ENCODE measurements around the gene CRIP2.

CRIP2 gene

GRCh38 chr14:105445290-105445689 lies 29.3 kb upstream of the CRIP2 start:
- DNase-seq (ENCODE audit: low read depth): no peak

GRCh38 chr14:105445901-105446845 lies 28.4 kb upstream of the CRIP2 start:
- no peak for DNase-seq (ENCODE audit: low read depth)

- DNase-seq (ENCODE audit: low read depth): no peak
Measured at GRCh38 chr14:105446971-105447370, 27.6 kb upstream of the CRIP2 start.

GRCh38 chr14:105447651-105448640 lies 26.7 kb upstream of the CRIP2 start:
- no peak for DNase-seq (ENCODE audit: low read depth)

GRCh38 chr14:105448706-105449111 lies 25.9 kb upstream of the CRIP2 start:
- peak; percentile 58 for DNase-seq (ENCODE audit: low read depth)

- DNase-seq (ENCODE audit: low read depth): no peak
Measured at GRCh38 chr14:105449276-105450122, 25.1 kb upstream of the CRIP2 start.

- no peak for DNase-seq (ENCODE audit: low read depth)
Measured at GRCh38 chr14:105450123-105450505, 24.5 kb upstream of the CRIP2 start.

- DNase-seq (ENCODE audit: low read depth): no peak
Measured at GRCh38 chr14:105450864-105451720, 23.5 kb upstream of the CRIP2 start.

- DNase-seq (ENCODE audit: low read depth): no peak
Measured at GRCh38 chr14:105452963-105453362, 21.7 kb upstream of the CRIP2 start.

GRCh38 chr14:105453847-105454246 lies 20.8 kb upstream of the CRIP2 start:
- no peak for DNase-seq (ENCODE audit: low read depth)

- DNase-seq (ENCODE audit: low read depth): no peak
Measured at GRCh38 chr14:105455086-105455640, 19.5 kb upstream of the CRIP2 start.

- no peak for DNase-seq (ENCODE audit: low read depth)
Measured at GRCh38 chr14:105455766-105456660, 18.6 kb upstream of the CRIP2 start.

- no peak for DNase-seq (ENCODE audit: low read depth)
Measured at GRCh38 chr14:105456736-105457617, 17.6 kb upstream of the CRIP2 start.

GRCh38 chr14:105458010-105458409 lies 16.6 kb upstream of the CRIP2 start:
- no peak for DNase-seq (ENCODE audit: low read depth)

GRCh38 chr14:105458571-105458970 lies 16.1 kb upstream of the CRIP2 start:
- no peak for DNase-seq (ENCODE audit: low read depth)

- no peak for DNase-seq (ENCODE audit: low read depth)
Measured at GRCh38 chr14:105460116-105460515, 14.5 kb upstream of the CRIP2 start.

- no peak for DNase-seq (ENCODE audit: low read depth)
Measured at GRCh38 chr14:105460616-105461015, 14.0 kb upstream of the CRIP2 start.

- DNase-seq (ENCODE audit: low read depth): no peak
Measured at GRCh38 chr14:105461903-105462302, 12.7 kb upstream of the CRIP2 start.
